Fibroblast of pulmonary artery (primary cell): Measurements from ENCODE around the gene FSTL5.

Source experiments
- DNase-seq: peaks from one replicate; pipeline ENCODE4 v3.0.0-alpha.2; 2010; ENCODE audit warnings: low read depth
- H3K4me3 ChIP-seq: replicated peaks from 2 replicates; pipeline ENCODE4 v1.5.1; 2011; ENCODE audit warnings: low read depth, mild to moderate bottlenecking, control low read depth, low read length, moderate library complexity
- CTCF ChIP-seq: IDR thresholded peaks from 2 replicates; pipeline ENCODE4 v1.5.1; 2011; ENCODE audit warnings: mild to moderate bottlenecking, control low read depth, low read length, inconsistent platforms; ENCODE audit errors: missing control alignments

Gene FSTL5

GRCh38 chr4:161428180-161428965, 735.4 kb downstream of the FSTL5 start:
- no peak overlapping the region for H3K4me3 ChIP-seq
- DNase-seq, result no peak
- no peak for TF ChIP-seq CTCF

- H3K4me3 ChIP-seq, result no peak overlapping the region
- DNase-seq, result no peak
- TF ChIP-seq CTCF, result no peak
Observed at GRCh38 chr4:161419822-161420221, 744.0 kb downstream of the FSTL5 start.

- no peak for DNase-seq
- TF ChIP-seq CTCF, result no peak
- H3K4me3 ChIP-seq, result no peak overlapping the region
Observed at GRCh38 chr4:161411901-161412300, 751.9 kb downstream of the FSTL5 start.

- H3K4me3 ChIP-seq, result no peak overlapping the region
- no peak for TF ChIP-seq CTCF
- no peak for DNase-seq
Observed at GRCh38 chr4:161404346-161405110, 759.3 kb downstream of the FSTL5 start.

- H3K4me3 ChIP-seq, result no peak overlapping the region
- no peak for TF ChIP-seq CTCF
- DNase-seq, result no peak
Observed at GRCh38 chr4:161403781-161404180, 760.0 kb downstream of the FSTL5 start.

- no peak for DNase-seq
- no peak for TF ChIP-seq CTCF
Observed at GRCh38 chr4:161393602-161394001, 770.2 kb downstream of the FSTL5 start.

GRCh38 chr4:161382655-161383054, 781.1 kb downstream of the FSTL5 start:
- no peak for TF ChIP-seq CTCF
- no peak overlapping the region for H3K4me3 ChIP-seq
- no peak for DNase-seq

More at GRCh38 chr4:161393602-161394001, 770.2 kb downstream of the FSTL5 start:
- no peak overlapping the region for H3K4me3 ChIP-seq
